ENCODE measurements around the gene ETV6. TPM values are rescaled to one million over a fixed set of nuclear protein-coding genes. Genes with fewer than 3 reads are reported as not detected.

ETV6 gene
- total RNA-seq, 2 donors from 2014 or later: 17.5 to 17.9 TPM

GRCh38 chr12:11663130-11663529, 13.7 kb downstream of the ETV6 start:
- TF ChIP-seq POLR2A (IDR thresholded peaks at IDR 0.05): no peak
- H3K36me3 ChIP-seq (replicated peaks in 1 of 2; ENCODE audit: insufficient read depth in 1 of 2, low read depth in 2 of 2): no peaks in the 10 kb centered on the region
- ATAC-seq (no peak), DNase-seq (peak in 1 of 4 donors; percentile 31)
- H3K4me3 ChIP-seq: no peak overlapping the region
- H3K27me3 ChIP-seq: no peaks in the 10 kb centered on the region
- peak overlapping the region in 1 of 4 donors; percentile 25 for H3K27ac ChIP-seq
- WGBS, 2 donors: 49 to 55% methylated on average over 6 to 7 of the region's 7 CpGs
- intact Hi-C loops (cut with DNase I): no loop called here
- peaks cover 44% of the 10 kb centered on the region for H3K4me1 ChIP-seq
- no peaks in the 10 kb centered on the region for H3K9me3 ChIP-seq

GRCh38 chr12:11664101-11664500, 14.6 kb downstream of the ETV6 start:
- Histone ChIP-seq H3K27ac (peak overlapping the region in 1 of 4 donors; percentile 25), H3K36me3 (replicated peaks in 1 of 2; ENCODE audit: insufficient read depth in 1 of 2, low read depth in 2 of 2) (no peaks in the 10 kb centered on the region), H3K27me3 (no peaks in the 10 kb centered on the region), H3K4me3 (no peak overlapping the region), H3K9me3 (no peaks in the 10 kb centered on the region), H3K4me1 (peaks cover 41% of the 10 kb centered on the region)
- TF ChIP-seq POLR2A (IDR thresholded peaks at IDR 0.05): no peak
- TF ChIP-seq, protein P1, sequence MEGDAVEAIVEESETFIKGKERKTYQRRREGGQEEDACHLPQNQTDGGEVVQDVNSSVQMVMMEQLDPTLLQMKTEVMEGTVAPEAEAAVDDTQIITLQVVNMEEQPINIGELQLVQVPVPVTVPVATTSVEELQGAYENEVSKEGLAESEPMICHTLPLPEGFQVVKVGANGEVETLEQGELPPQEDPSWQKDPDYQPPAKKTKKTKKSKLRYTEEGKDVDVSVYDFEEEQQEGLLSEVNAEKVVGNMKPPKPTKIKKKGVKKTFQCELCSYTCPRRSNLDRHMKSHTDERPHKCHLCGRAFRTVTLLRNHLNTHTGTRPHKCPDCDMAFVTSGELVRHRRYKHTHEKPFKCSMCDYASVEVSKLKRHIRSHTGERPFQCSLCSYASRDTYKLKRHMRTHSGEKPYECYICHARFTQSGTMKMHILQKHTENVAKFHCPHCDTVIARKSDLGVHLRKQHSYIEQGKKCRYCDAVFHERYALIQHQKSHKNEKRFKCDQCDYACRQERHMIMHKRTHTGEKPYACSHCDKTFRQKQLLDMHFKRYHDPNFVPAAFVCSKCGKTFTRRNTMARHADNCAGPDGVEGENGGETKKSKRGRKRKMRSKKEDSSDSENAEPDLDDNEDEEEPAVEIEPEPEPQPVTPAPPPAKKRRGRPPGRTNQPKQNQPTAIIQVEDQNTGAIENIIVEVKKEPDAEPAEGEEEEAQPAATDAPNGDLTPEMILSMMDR (IDR thresholded peaks at IDR 0.05): no peak
- ATAC-seq (no peak), DNase-seq (no peak)
- 91% methylated on average over 3 of the region's 3 CpGs for WGBS, 2 donors
- intact Hi-C loops (cut with DNase I): no loop called here

GRCh38 chr12:11666131-11667050, 16.9 kb downstream of the ETV6 start:
- ATAC-seq (no peak), DNase-seq (no peak)
- H3K4me1 ChIP-seq: peaks cover 24% of the 10 kb centered on the region
- H3K36me3 ChIP-seq (replicated peaks in 1 of 2; ENCODE audit: insufficient read depth in 1 of 2, low read depth in 2 of 2): no peaks in the 10 kb centered on the region
- no peaks in the 10 kb centered on the region for H3K27me3 ChIP-seq
- TF ChIP-seq POLR2A (IDR thresholded peaks at IDR 0.05): no peak
- TF ChIP-seq, protein P1 (IDR thresholded peaks at IDR 0.05): no peak
- intact Hi-C loops (cut with DNase I): no loop called here
- no peak overlapping the region for H3K4me3 ChIP-seq
- no peak overlapping the region for H3K27ac ChIP-seq
- no peaks in the 10 kb centered on the region for H3K9me3 ChIP-seq
- WGBS, 2 donors: 85 to 89% methylated on average over 13 of the region's 13 CpGs

DNA sequence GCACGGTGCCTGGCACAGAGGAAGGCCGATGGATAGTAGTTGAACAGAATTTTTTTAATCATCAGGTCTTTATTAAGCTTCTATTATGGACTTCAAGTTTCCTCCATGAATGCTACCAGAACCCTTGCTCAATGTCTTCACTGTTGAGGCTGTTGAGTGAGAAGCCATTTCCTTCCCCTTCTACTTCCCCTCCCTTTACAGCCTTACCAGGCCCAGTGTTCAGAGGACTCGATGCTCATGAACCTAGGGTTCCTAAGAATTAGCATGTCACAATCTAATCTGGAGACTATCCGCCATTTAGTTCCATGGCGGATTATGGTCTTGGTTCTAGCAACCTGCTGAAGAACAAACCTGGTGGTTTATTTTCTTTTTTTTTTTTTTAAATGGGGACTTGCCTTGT, 17.7 kb downstream of the ETV6 start:
- H3K27ac ChIP-seq: no peak overlapping the region
- H3K4me3 ChIP-seq: no peak overlapping the region
- no peaks in the 10 kb centered on the region for H3K27me3 ChIP-seq
- WGBS, 2 donors: 85 to 93% methylated on average over 5 of the region's 5 CpGs
- peaks cover 18% of the 10 kb centered on the region for H3K4me1 ChIP-seq
- H3K36me3 ChIP-seq (replicated peaks in 1 of 2; ENCODE audit: insufficient read depth in 1 of 2, low read depth in 2 of 2): no peaks in the 10 kb centered on the region
- intact Hi-C loops (cut with DNase I): no loop called here
- DNase-seq (no peak), ATAC-seq (no peak)
- TF ChIP-seq, protein P1 (IDR thresholded peaks at IDR 0.05): no peak
- TF ChIP-seq POLR2A (IDR thresholded peaks at IDR 0.05): no peak
- no peaks in the 10 kb centered on the region for H3K9me3 ChIP-seq

GRCh38 chr12:11668611-11669010, 19.1 kb downstream of the ETV6 start:
- Histone ChIP-seq H3K27ac (no peak overlapping the region), H3K36me3 (replicated peaks in 1 of 2; ENCODE audit: insufficient read depth in 1 of 2, low read depth in 2 of 2) (no peaks in the 10 kb centered on the region), H3K9me3 (no peaks in the 10 kb centered on the region), H3K4me1 (peaks cover 18% of the 10 kb centered on the region), H3K27me3 (no peaks in the 10 kb centered on the region), H3K4me3 (no peak overlapping the region)
- DNase-seq (no peak), ATAC-seq (no peak)
- 66 to 77% methylated on average over 6 of the region's 6 CpGs for WGBS, 2 donors
- TF ChIP-seq, protein P1 (IDR thresholded peaks at IDR 0.05): no peak
- no peak for TF ChIP-seq POLR2A (IDR thresholded peaks at IDR 0.05)
- intact Hi-C loops (cut with DNase I): no loop called here
